Coronary artery (tissue), 2 donors: ENCODE results near the gene KY.

Source experiments
- DNase-seq: peaks from one replicate; pipeline ENCODE4 v3.0.0-alpha.2; 2017; ENCODE audit warnings: low spot score
- H3K27ac ChIP-seq, 2 donors: fragments of 200-600 bp; sonication (generic); one replicate each; pipeline ENCODE4 v1.5.1; 2016 to 2019
- H3K4me3 ChIP-seq: fragments of 200-600 bp; sonication (generic); 2 replicates; pipeline ENCODE4 v1.5.1; 2016; ENCODE audit warnings: mild to moderate bottlenecking, moderate library complexity
- TF ChIP-seq, protein P1 (sequence below): fragments of 200-600 bp; sonication (generic); IDR thresholded peaks from one replicate; pipeline ENCODE4 v1.5.1; 2019; ENCODE audit warnings: antibody characterized with exemption

The KY gene

DNA sequence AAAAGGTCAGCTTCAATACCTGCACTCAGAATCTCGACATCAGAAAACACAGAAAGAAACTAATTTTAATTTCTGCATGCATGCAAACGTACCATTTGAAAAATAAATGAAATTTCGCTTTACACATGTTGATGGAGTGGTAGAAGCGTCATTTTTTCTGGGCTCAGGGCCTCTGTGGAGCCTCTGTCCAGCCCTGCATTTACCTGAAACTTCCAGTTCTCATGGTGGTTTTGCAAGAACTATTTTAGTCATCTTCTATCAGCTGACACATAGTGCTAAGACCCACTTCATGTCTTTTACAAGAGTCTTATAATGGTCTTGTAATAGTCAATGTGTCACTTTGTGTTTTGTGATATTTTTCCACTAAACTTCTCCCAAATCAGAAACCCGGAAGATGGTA is 5.3 kb downstream of the KY start:
- TF ChIP-seq, protein P1, sequence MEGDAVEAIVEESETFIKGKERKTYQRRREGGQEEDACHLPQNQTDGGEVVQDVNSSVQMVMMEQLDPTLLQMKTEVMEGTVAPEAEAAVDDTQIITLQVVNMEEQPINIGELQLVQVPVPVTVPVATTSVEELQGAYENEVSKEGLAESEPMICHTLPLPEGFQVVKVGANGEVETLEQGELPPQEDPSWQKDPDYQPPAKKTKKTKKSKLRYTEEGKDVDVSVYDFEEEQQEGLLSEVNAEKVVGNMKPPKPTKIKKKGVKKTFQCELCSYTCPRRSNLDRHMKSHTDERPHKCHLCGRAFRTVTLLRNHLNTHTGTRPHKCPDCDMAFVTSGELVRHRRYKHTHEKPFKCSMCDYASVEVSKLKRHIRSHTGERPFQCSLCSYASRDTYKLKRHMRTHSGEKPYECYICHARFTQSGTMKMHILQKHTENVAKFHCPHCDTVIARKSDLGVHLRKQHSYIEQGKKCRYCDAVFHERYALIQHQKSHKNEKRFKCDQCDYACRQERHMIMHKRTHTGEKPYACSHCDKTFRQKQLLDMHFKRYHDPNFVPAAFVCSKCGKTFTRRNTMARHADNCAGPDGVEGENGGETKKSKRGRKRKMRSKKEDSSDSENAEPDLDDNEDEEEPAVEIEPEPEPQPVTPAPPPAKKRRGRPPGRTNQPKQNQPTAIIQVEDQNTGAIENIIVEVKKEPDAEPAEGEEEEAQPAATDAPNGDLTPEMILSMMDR: no peak
- no peak overlapping the region for H3K4me3 ChIP-seq
- H3K27ac ChIP-seq: no peak overlapping the region
- no peak for DNase-seq

DNA sequence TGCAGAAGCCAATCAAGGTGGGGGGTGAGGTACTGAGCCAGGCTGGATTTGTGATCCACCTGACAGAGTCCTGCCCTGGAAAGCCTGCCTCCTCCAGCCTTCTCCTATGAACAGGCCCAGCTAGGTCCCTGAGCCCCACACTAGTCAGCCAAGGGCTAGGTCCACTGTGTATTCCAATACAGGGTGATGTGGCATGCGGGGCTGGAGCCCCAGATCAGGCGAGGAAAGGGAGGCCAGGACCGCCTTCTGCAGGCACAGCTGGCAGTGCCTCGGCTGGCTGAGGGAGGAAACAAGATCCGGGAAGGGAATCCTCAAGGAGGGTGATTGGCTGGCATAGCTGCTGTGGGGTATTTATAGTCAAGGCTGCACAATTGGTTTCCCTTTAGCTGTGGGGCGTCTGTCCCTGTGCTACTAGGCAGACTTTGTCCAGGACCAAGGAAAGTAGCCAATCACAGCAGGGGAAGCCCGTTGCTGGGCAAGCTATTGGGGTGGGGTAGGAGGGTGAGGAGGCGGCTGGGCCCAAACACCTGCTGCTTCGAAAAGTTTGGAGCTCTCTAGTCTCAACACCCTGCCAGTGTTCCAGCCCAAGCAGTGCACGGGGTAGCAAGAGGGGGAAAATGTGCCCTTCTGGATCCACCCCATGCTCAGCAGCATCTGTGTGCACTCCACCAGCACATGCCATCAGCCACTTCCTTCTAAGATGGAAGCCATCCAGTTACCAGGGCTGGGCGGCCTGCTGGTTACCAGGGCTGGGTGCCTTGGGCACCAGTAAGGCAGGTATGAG is 5.9 kb downstream of the KY start:
- peak; percentile 68 for DNase-seq

DNA sequence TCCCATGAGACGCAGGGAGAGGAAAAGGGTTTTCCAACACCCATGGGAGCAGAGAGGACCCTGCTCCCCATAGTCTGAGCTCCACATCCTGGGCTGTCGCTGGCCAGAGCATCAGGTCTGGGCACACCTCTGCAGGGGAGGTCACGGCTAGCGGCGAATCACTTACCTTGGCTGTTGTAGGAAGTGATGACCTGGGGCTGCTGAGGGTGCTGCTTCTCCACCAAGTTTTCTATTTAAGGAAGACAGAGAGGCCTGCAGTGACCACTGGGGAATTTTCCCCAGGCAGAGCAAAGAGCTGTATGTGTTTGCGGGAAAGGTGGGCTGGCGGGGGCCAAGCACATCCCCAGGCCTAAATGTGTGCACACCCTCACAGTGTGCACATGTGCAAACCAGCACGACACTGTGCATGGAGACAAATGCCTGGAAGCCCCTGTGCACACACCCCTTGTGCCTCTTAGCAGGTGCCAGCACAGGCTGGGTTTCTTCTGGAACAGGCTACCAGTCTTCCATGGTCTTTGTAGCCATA is 7.6 kb downstream of the KY start:
- Histone ChIP-seq H3K27ac (no peak overlapping the region), H3K4me3 (no peak overlapping the region)
- peak; percentile 46 for DNase-seq
- TF ChIP-seq, protein P1: no peak

More for the DNA sequence above, 5.9 kb downstream of the KY start:
- no peak overlapping the region for H3K4me3 ChIP-seq
- H3K27ac ChIP-seq: no peak overlapping the region
- TF ChIP-seq, protein P1: no peak

DNA sequence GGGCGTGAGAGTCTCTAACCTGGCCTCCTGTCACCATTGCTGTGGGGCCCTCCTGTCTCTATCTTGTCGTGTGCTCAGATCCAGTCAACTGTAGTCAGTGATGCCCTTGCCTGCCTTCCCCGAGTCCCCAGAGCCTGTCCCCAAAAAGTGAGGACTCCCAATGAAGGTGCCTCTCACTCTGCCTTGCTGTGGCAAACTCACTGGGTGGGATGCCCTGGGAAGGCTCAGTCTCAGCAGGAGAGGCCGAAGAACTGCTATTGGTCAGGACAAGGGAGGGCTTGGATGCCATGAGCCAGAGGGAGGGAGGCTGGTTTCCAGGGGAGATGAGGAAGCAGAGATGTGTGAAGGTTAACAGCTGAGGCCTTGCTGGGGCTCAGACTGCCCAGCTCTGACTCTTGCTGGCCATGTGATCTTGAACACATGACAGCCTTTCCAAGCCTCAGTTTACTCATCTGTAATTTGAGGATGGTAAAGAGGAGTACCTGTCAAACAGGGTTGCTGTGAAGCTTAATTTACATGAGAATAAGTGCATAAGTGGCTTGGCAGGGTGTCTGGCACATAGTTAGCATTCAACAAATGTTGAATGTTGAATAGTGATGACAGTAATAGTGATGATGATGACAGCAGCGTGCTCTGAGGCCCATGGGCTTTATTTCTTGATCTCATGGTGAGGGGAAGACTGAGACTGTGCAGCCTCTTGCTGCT is 8.2 kb downstream of the KY start:
- Histone ChIP-seq H3K4me3 (no peak overlapping the region), H3K27ac (no peak overlapping the region)
- DNase-seq: peak; percentile 43
- TF ChIP-seq, protein P1: no peak

DNA sequence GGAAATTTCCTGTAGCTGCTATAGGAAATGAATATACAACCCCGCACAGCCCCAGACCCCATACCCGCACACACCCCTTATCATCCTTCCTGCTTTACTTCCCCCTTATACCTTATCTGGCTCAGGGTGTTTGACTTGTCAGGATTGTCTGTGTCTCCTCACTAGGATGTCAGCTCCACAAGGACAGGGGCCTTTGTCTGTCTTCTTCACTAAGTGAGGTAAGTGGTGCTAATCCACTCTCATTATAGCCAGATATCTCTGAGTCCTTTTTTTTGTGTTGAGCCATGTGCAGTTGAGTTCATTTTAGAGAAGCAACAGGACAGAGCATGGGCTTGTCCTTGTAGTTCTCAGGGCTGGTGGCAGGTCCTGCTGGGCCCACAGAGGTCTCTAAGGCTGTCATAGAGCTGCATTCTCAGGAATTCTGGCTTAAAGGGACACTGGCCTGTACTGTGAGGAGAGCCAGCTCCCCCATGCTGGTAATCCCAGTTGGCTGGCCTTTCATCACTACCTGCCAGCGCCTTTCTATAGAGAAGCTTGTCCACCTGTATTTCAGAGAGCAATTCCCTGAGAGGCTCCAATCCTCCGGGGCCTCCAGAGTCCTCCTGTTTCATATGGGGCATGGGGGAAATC is 9.0 kb downstream of the KY start:
- DNase-seq: peak; percentile 29
- TF ChIP-seq, protein P1: no peak
- Histone ChIP-seq H3K27ac (no peak overlapping the region), H3K4me3 (no peak overlapping the region)

DNA sequence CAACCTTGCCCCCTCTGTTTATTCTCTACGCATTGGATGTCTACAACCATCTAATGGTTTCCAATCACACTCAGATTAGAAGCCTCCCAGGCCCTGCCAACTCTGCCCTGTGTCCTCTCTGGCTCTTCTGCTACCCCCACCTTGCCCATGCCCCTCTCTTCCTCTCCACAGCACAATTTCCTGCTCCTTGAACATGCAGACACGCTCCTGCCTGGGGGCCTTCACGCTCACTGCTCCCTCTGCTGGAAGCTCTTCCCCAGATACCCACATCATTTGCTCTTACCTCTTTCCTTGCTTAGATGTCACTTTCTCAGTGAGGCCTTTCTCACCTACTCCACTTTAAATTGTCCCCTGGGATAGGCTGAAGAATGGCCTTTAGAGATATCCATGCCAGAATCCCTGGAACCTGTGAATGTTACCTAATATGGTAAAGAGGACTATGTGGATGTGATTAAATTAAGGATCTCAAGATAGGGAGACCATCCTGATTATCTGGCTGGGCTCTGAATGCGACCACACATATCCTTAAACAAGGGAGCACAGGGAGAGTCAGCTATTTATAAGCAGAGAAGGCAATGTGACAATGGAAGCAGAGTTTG is 9.9 kb downstream of the KY start:
- H3K4me3 ChIP-seq: no peak overlapping the region
- H3K27ac ChIP-seq: no peak overlapping the region
- TF ChIP-seq, protein P1: no peak
- peak; percentile 26 for DNase-seq
